Adrenal gland (tissue), 12 donors: Measurements from ENCODE around the gene NR1H2. TPM values are rescaled to one million over a fixed set of nuclear protein-coding genes. Genes with fewer than 3 reads are reported as not detected.

Source experiments
- DNase-seq, 7 donors: peaks; one replicate each; pipeline ENCODE4 v3.0.0-alpha.2; 2019 to 2020
- H3K27ac ChIP-seq, 5 donors: fragments of 200-600 bp; sonication (generic) in 4 of 5; 1 replicate in 3 of 5; 2 replicates in 2 of 5; pipeline versions ENCODE4 v1.5.1 to v1.8.0; 2016 to 2020; ENCODE audit warnings: mild to moderate bottlenecking in 1 of 5
- H3K27me3 ChIP-seq: fragments of 200-600 bp; 2 replicates; pipeline ENCODE4 v1.8.0; 2021
- H3K36me3 ChIP-seq, 2 donors: fragments of 200-600 bp; replicated peaks in 1 of 2; 1 replicate in 1 of 2; 2 replicates in 1 of 2; pipeline versions ENCODE4 v1.5.1 to v1.8.0; 2018 to 2022
- H3K4me1 ChIP-seq, 2 donors: fragments of 200-600 bp; replicated peaks in 1 of 2; 1 replicate in 1 of 2; 2 replicates in 1 of 2; pipeline versions ENCODE4 v1.5.1 to v1.8.0; 2018 to 2021
- H3K4me3 ChIP-seq, 4 donors: fragments of 200-600 bp; sonication (generic) in 3 of 4; one replicate each; pipeline ENCODE4 v1.5.1; 2016 to 2018
- H3K9me3 ChIP-seq, 3 donors: fragments of 200-600 bp; sonication (generic) in 1 of 3; replicated peaks in 1 of 3; 1 replicate in 2 of 3; 2 replicates in 1 of 3; pipeline versions ENCODE4 v1.5.1 to v1.8.0; 2016 to 2021
- POLR2A ChIP-seq, 2 donors: fragments of 450-650 bp; IDR thresholded peaks; one replicate each; pipeline ENCODE4 v1.6.1; 2017; ENCODE audit warnings: antibody characterized with exemption in 2 of 2, mild to moderate bottlenecking in 2 of 2, moderate library complexity in 1 of 2
- WGBS, 4 donors: extraction: QIAGEN DNeasy Blood & Tissue Kit in 2 of 4; methylation state at CpG; one replicate each; pipeline versions ENCODE4 v1.1.5 to v1.1.7; 2013 to 2017; 5-methylcytosine and 5-hydroxymethylcytosine counted together
- intact Hi-C, 2 donors: fragments of 100-400 bp; cut with DNase I; formaldehyde crosslinking; loops; one replicate each; pipeline versions ENCODE4 v1.14.1 to v1.15.0; 2022 to 2023
- polyA plus RNA-seq, 3 donors: library from polyadenylated mRNA; stranded (reverse); fragments of 200-250 nt in 2 of 3; fragments of 350-450 nt in 1 of 3; fragmentation: Illumina TruSeq in 1 of 3; extraction: RNeasy Lipid Tissue Mini Kit (QIAGEN cat#74804) in 1 of 3; gene quantifications; one replicate each; pipeline ENCODE4 v1.2.3, GENCODE V29; 2013 to 2014
- total RNA-seq, 9 donors: library from RNA; depleted of rRNA in 4 of 9; stranded (reverse); fragments of >200 nt in 4 of 9; fragments of 120-200 nt in 1 of 9; fragmentation: NEBNext Ultra II Directional in 1 of 9; extraction: Animal tissue kit (Norgen Biotek cat#: 25700) in 1 of 9; gene quantifications; one replicate each; pipeline versions ENCODE4 v1.1.0 to v1.2.4, GENCODE V29; 2013 to 2023
- TF ChIP-seq, protein P1 (sequence below), 6 experiments: fragments of 450-650 bp in 4 of 6; fragments of 200-600 bp in 2 of 6; sonication (generic) in 1 of 6; IDR thresholded peaks; 1 replicate in 5 of 6; 2 replicates in 1 of 6; pipeline versions ENCODE4 v1.5.1 to v1.8.0; 2016 to 2021; ENCODE audit warnings: antibody characterized with exemption in 6 of 6, mild to moderate bottlenecking in 2 of 6, moderate library complexity in 1 of 6
- donor health status: healthy with polysubstance abuse.
- donor health status: Bipolar disorder and iron deficiency.
- donor health status: DM: yes; HTN: yes; CAD: no.
- donor health status: DM: no; HTN: no; CAD: no.
- donor health status: DM: no; HTN: no; CAD: no.
- donor health status: DM: yes; HTN: yes; CAD: no.

Gene NR1H2
- total and polyA plus RNA-seq, 12 donors: 16.5 to 148 (median 99.3) TPM

GRCh38 chr19:50361290-50362029, 14.8 kb upstream of the NR1H2 start:
- intact Hi-C loops: no loop called here
- no peaks in the 10 kb centered on the region for H3K4me1 ChIP-seq
- no peak overlapping the region for H3K27ac ChIP-seq
- no peak for TF ChIP-seq POLR2A (IDR thresholded peaks at IDR 0.05)
- TF ChIP-seq, protein P1, sequence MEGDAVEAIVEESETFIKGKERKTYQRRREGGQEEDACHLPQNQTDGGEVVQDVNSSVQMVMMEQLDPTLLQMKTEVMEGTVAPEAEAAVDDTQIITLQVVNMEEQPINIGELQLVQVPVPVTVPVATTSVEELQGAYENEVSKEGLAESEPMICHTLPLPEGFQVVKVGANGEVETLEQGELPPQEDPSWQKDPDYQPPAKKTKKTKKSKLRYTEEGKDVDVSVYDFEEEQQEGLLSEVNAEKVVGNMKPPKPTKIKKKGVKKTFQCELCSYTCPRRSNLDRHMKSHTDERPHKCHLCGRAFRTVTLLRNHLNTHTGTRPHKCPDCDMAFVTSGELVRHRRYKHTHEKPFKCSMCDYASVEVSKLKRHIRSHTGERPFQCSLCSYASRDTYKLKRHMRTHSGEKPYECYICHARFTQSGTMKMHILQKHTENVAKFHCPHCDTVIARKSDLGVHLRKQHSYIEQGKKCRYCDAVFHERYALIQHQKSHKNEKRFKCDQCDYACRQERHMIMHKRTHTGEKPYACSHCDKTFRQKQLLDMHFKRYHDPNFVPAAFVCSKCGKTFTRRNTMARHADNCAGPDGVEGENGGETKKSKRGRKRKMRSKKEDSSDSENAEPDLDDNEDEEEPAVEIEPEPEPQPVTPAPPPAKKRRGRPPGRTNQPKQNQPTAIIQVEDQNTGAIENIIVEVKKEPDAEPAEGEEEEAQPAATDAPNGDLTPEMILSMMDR (IDR thresholded peaks at IDR 0.05): no peak
- 79 to 94% (median 85%) methylated on average over 6 to 7 of the region's 7 CpGs for WGBS, 4 donors
- H3K9me3 ChIP-seq: no peaks in the 10 kb centered on the region
- no peaks in the 10 kb centered on the region for H3K36me3 ChIP-seq
- no peaks in the 10 kb centered on the region for H3K27me3 ChIP-seq
- DNase-seq: no peak
- no peak overlapping the region for H3K4me3 ChIP-seq

- Histone ChIP-seq H3K9me3 (no peaks in the 10 kb centered on the region), H3K4me1 (no peaks in the 10 kb centered on the region), H3K36me3 (no peaks in the 10 kb centered on the region), H3K27ac (no peak overlapping the region), H3K4me3 (no peak overlapping the region), H3K27me3 (no peaks in the 10 kb centered on the region)
- intact Hi-C loops: no loop called here
- no peak for DNase-seq
- WGBS, 4 donors: 80 to 84% (median 82%) methylated on average over 7 of the region's 7 CpGs
- TF ChIP-seq POLR2A (IDR thresholded peaks at IDR 0.05): no peak
- TF ChIP-seq, protein P1 (IDR thresholded peaks at IDR 0.05): no peak
Observed at GRCh38 chr19:50362030-50362412, 14.2 kb upstream of the NR1H2 start.

GRCh38 chr19:50362656-50363424, 13.4 kb upstream of the NR1H2 start:
- no peak for DNase-seq
- intact Hi-C loops: no loop called here
- H3K4me1 ChIP-seq: no peaks in the 10 kb centered on the region
- no peak overlapping the region for H3K4me3 ChIP-seq
- no peak overlapping the region for H3K27ac ChIP-seq
- no peaks in the 10 kb centered on the region for H3K27me3 ChIP-seq
- TF ChIP-seq POLR2A (IDR thresholded peaks at IDR 0.05): no peak
- TF ChIP-seq, protein P1 (IDR thresholded peaks at IDR 0.05): no peak
- H3K36me3 ChIP-seq: no peaks in the 10 kb centered on the region
- WGBS, 4 donors: 60 to 62% (median 61%) methylated on average over 11 of the region's 11 CpGs
- no peaks in the 10 kb centered on the region for H3K9me3 ChIP-seq

DNA sequence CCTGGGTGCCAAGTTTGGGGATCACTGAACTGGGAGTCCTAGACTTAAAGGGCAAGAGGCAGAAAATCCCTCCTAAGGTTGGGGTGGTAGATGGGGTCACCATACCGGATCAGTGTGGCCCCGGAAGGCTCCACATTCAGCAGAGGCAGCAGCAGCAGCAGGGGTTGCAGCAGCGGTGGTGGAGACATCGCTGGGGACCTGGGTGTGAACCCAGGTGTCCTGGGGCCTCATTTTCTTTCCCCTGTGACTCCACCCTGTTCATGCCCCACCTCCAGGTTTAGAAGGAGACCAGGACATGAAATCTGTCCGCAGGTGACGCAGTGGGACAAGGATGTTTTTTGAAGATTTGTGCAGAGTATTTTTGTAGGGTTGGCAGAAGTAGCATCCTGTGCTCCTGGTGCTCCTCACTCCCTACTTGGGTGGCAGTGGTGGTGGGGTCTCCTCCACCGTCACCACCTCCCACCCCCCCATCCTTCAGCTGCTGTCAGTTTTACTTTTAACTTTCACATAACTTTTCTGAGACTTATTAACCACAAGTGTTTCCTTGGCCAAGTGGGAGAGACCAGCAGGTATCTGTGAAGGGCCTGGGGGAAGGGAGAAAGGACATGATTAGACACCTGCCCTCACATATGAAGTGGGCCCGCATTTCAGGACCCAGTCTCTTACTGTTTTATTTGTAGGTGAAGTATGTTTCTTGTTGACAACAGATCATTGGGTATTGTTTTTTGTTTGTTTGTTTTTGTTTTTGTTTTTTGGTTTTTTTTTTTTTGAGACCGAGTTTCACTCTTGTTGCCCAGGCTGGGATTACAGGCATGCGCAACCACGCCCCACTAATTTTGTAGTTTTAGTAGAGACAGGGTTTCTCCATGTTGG, 10.6 kb upstream of the NR1H2 start, which contains the start of gene NAPSA:
NAPSA (minus strand) TSS at position 206 of the 873 bp plus-strand sequence; CDS start at position 188, 18 bp downstream.
- no peak within 1 kb of the TSS for H3K4me3 ChIP-seq
- H3K36me3 ChIP-seq: no peaks in the 10 kb centered on the region
- H3K4me1 ChIP-seq: no peaks in the 10 kb centered on the region
- H3K9me3 ChIP-seq: no peaks in the 10 kb centered on the region
- 77 to 84% (median 80%) methylated on average over 11 of the region's 11 CpGs for WGBS, 4 donors
- no peak within 1 kb of the TSS for H3K27ac ChIP-seq
- no peak for TF ChIP-seq POLR2A (IDR thresholded peaks at IDR 0.05)
- TF ChIP-seq, protein P1 (IDR thresholded peaks at IDR 0.05): no peak
- no peak for DNase-seq
- H3K27me3 ChIP-seq: no peaks in the 10 kb centered on the region
- intact Hi-C loops: loop anchor here (2.0 to 5.0 kb wide), 3 partner anchors 49 to 97 kb away; partner anchors contain the start of gene SPIB (in 1 of the 2)
